Activated naive CD8-positive, alpha-beta T cell treated with anti-CD3 and anti-CD28 coated beads, Interleukin-2, amount 10 ng/mL, durations not matched to agents 7 days and 5 days (primary cell): ENCODE measurements around the gene WSB1. TPM values are rescaled to one million over a fixed set of nuclear protein-coding genes. Genes with fewer than 3 reads are reported as not detected.
"Not testable (repeated sequence)": the region's sequence is repeated elsewhere in the genome, so short reads cannot be mapped to it uniquely, and the experiment has no call there.

ENCODE experiments used
- ATAC-seq: fragments of 150-1000 bp; cut with Tn5 transposase; one replicate; pipeline ENCODE4 v1.10.0; 2021; ENCODE audit warnings: low read depth, moderate library complexity
- POLR2A ChIA-PET: fragments of 350-600 bp; sonication (Branson Sonifier 250); formaldehyde crosslinking; loops from one replicate; lab custom pipeline; 2021; ENCODE audit warnings: antibody characterized with exemption; lab: Charles Lee
- DNase-seq: peaks from one replicate; pipeline ENCODE4 v3.0.0; 2021
- H3K27ac Mint-ChIP-seq: one replicate; pipeline ENCODE4 v1.8.0; 2022; ENCODE audit warnings: mild to moderate bottlenecking, mixed read lengths
- H3K27me3 Mint-ChIP-seq: one replicate; pipeline ENCODE4 v1.8.0; 2022; ENCODE audit warnings: mild to moderate bottlenecking, moderate library complexity, mixed read lengths
- H3K36me3 Mint-ChIP-seq: one replicate; pipeline ENCODE4 v1.8.0; 2021; ENCODE audit warnings: mild to moderate bottlenecking, mixed read lengths
- H3K4me1 Mint-ChIP-seq: one replicate; pipeline ENCODE4 v1.8.0; 2021; ENCODE audit warnings: mixed read lengths
- H3K4me3 Mint-ChIP-seq: one replicate; pipeline ENCODE4 v1.8.0; 2022; ENCODE audit warnings: mild to moderate bottlenecking, moderate library complexity, mixed read lengths
- H3K9me3 Mint-ChIP-seq: one replicate; pipeline ENCODE4 v1.8.0; 2021; ENCODE audit warnings: mixed read lengths
- total RNA-seq, 2 experiments: library from RNA; stranded (reverse); gene quantifications; one replicate each; pipeline ENCODE4 v1.2.3, GENCODE V29; 2021

WSB1 gene, protein sequence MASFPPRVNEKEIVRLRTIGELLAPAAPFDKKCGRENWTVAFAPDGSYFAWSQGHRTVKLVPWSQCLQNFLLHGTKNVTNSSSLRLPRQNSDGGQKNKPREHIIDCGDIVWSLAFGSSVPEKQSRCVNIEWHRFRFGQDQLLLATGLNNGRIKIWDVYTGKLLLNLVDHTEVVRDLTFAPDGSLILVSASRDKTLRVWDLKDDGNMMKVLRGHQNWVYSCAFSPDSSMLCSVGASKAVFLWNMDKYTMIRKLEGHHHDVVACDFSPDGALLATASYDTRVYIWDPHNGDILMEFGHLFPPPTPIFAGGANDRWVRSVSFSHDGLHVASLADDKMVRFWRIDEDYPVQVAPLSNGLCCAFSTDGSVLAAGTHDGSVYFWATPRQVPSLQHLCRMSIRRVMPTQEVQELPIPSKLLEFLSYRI
- total RNA-seq, result 100 to 1,000 TPM; 171 to 175 TPM

GRCh38 chr17:27293898-27294688, at the start of gene WSB1:
Gene WSB1 (plus strand): TSS chr17:27294114. CDS start chr17:27294396, 282 bp downstream.
- H3K9me3 Mint-ChIP-seq, result no peaks in the 10 kb centered on the region
- peak within 1 kb of the TSS; percentile 97 for H3K4me3 Mint-ChIP-seq
- H3K4me1 Mint-ChIP-seq, result peaks cover 24% of the 10 kb centered on the region
- POLR2A ChIA-PET, result interaction anchor here (0.6 to 3.2 kb wide), 26 partner anchors 9 to 1433 kb away, joined by 3 to 17 read pairs (median 3); partner anchors contain the start of gene KSR1
- peak within 1 kb of the TSS; percentile 98 for H3K27ac Mint-ChIP-seq
- peaks cover 8% of the 10 kb centered on the region for H3K36me3 Mint-ChIP-seq
- DNase-seq (peak; percentile 96), ATAC-seq (peak; percentile 80)
- no peaks in the 10 kb centered on the region for H3K27me3 Mint-ChIP-seq

GRCh38 chr17:27244491-27245223, 49.3 kb upstream of the WSB1 start:
- POLR2A ChIA-PET, result interaction anchor here (0.6 kb wide), 1 partner anchor 24 kb away, joined by 3 read pairs; no protein-coding TSS in a partner anchor
- H3K4me3 Mint-ChIP-seq, result no peak overlapping the region
- H3K36me3 Mint-ChIP-seq, result no peaks in the 10 kb centered on the region
- H3K27ac Mint-ChIP-seq, result no peak overlapping the region
- DNase-seq, result no peak
- no peak for ATAC-seq
- peaks cover 14% of the 10 kb centered on the region for H3K27me3 Mint-ChIP-seq
- peaks cover 15% of the 10 kb centered on the region for H3K4me1 Mint-ChIP-seq
- H3K9me3 Mint-ChIP-seq, result no peaks in the 10 kb centered on the region

GRCh38 chr17:27245230-27245696, 48.7 kb upstream of the WSB1 start:
- H3K27me3 Mint-ChIP-seq, result peaks cover 14% of the 10 kb centered on the region
- peak; percentile 93 for ATAC-seq
- POLR2A ChIA-PET, result interaction anchor here (0.7 kb wide), 1 partner anchor 88 kb away, joined by 3 read pairs; no protein-coding TSS in a partner anchor
- no peak overlapping the region for H3K4me3 Mint-ChIP-seq
- H3K27ac Mint-ChIP-seq, result no peak overlapping the region
- no peaks in the 10 kb centered on the region for H3K36me3 Mint-ChIP-seq
- H3K4me1 Mint-ChIP-seq, result peaks cover 13% of the 10 kb centered on the region
- peak; percentile 52 for DNase-seq
- no peaks in the 10 kb centered on the region for H3K9me3 Mint-ChIP-seq

DNA sequence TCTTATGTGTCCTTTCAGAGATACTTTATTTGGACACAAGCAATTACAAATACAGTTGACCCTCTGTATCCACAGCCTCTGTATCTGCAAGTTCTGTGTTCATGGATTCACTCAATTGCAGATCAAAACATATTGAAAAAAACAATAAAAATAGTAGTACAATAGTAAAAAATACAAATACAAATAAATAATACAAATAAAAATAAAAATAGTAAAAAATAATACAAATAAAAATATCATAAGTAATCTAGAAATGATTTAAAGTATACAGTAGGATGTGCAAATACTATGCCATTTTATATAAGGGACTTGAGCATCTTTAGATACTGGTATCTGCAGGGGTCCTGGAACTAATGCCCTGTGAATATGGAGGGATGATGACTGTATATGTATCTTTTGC, 47.4 kb upstream of the WSB1 start:
- ATAC-seq, result no peak
- peaks cover 23% of the 10 kb centered on the region for H3K27me3 Mint-ChIP-seq

GRCh38 chr17:27247071-27247957, 46.6 kb upstream of the WSB1 start:
- H3K4me3 Mint-ChIP-seq, result no peak overlapping the region
- no peak for ATAC-seq
- POLR2A ChIA-PET, result no interaction called here
- H3K27ac Mint-ChIP-seq, result no peak overlapping the region
- H3K27me3 Mint-ChIP-seq, result peaks cover 30% of the 10 kb centered on the region
- H3K4me1 Mint-ChIP-seq, result peaks cover 11% of the 10 kb centered on the region
- DNase-seq, result no peak
- H3K36me3 Mint-ChIP-seq, result no peaks in the 10 kb centered on the region
- no peaks in the 10 kb centered on the region for H3K9me3 Mint-ChIP-seq

More for the DNA sequence above, 47.4 kb upstream of the WSB1 start:
- Mint-ChIP-seq H3K36me3 (no peaks in the 10 kb centered on the region), H3K4me3 (no peak overlapping the region), H3K27ac (no peak overlapping the region), H3K4me1 (peaks cover 13% of the 10 kb centered on the region), H3K9me3 (no peaks in the 10 kb centered on the region)
- no peak for DNase-seq
- POLR2A ChIA-PET, result no interaction called here

- POLR2A ChIA-PET, result no interaction called here
- Mint-ChIP-seq H3K27ac (no peak overlapping the region), H3K4me1 (peaks cover 10% of the 10 kb centered on the region), H3K36me3 (no peaks in the 10 kb centered on the region), H3K9me3 (no peaks in the 10 kb centered on the region), H3K27me3 (peaks cover 28% of the 10 kb centered on the region), H3K4me3 (no peak overlapping the region)
- ATAC-seq (no peak), DNase-seq (no peak)
Measured at GRCh38 chr17:27247958-27248342, 46.0 kb upstream of the WSB1 start.

DNA sequence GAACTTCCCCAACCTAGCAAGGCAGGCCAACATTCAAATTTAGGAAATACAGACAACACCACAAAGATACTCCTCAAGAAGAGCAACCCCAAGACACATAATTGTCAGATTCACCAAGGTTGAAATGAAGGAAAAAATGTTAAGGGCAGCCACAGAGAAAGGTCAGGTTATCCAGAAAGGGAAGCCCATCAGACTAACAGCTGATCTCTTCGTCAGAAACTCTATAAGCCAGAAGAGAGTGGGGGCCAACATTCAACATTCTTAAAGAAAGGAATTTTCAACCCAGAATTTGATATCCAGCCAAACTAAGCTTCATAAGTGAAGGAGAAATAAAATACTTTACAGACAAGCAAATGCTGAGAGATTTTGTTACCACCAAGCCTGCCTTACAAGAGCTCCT, 43.1 kb upstream of the WSB1 start:
- H3K27ac Mint-ChIP-seq, H3K4me1 Mint-ChIP-seq, H3K4me3 Mint-ChIP-seq, H3K9me3 Mint-ChIP-seq, ATAC-seq, H3K36me3 Mint-ChIP-seq, DNase-seq, POLR2A ChIA-PET: not testable (repeated sequence)
- H3K27me3 Mint-ChIP-seq, result peaks cover 26% of the 10 kb centered on the region

DNA sequence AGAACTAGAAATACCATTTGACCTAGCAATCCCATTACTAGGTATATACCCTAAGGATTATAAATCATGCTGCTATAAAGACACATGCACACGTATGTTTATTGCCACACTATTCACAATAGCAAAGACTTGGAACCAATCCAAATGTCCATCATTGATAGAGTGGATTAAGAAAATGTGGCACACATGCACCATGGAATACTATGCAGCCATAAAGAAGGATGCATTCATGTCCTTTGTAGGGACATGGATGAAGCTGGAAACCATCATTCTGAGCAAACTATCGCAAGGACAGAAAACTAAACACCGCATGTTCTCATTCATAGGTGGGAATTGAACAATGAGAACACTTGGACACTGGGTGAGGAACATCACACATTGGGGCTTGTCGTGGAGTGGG, 39.1 kb upstream of the WSB1 start:
- H3K9me3 Mint-ChIP-seq, H3K27ac Mint-ChIP-seq, ATAC-seq, H3K36me3 Mint-ChIP-seq, H3K4me1 Mint-ChIP-seq, DNase-seq, POLR2A ChIA-PET, H3K4me3 Mint-ChIP-seq: not testable (repeated sequence)
- peaks cover 25% of the 10 kb centered on the region for H3K27me3 Mint-ChIP-seq

DNA sequence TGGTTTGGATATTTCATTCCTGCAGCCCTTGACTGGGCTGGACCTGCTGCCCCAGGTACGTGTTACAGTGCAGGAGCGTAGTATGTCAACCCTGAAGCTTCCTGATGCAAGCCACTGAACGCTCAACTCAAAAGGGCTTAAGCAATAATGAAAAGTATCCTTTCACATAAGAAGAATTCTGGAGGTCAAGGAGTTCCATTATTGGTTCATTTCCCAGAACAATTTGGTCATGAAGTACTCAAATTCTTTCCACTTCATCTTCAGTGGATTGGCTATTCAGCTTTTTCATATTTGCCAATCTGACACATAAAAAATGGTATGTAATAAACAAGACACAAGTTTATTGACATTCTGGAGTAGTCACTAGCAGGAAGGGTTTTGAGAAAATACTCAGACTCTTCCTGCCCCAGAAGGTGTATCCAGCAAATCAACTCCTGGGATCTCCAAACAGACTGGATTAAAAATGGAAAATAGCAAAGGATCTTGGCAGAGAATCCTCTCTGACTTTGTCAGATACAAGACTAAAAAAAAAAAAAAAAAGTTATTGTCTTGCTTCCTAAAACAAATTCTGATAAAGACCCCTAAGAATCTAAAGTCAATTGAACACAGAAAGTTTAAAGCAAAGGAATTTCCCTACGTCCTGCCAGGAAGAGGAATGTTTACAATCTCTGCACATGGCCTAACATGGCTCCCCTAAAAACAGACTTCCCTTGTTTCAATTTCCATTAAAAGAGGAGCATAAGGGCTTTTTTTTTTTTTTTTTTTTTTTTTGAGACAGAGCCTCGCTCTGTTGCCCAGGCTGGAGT, 37.5 kb upstream of the WSB1 start:
- no peak for DNase-seq
- Mint-ChIP-seq H3K36me3 (no peaks in the 10 kb centered on the region), H3K4me1 (no peaks in the 10 kb centered on the region)

DNA sequence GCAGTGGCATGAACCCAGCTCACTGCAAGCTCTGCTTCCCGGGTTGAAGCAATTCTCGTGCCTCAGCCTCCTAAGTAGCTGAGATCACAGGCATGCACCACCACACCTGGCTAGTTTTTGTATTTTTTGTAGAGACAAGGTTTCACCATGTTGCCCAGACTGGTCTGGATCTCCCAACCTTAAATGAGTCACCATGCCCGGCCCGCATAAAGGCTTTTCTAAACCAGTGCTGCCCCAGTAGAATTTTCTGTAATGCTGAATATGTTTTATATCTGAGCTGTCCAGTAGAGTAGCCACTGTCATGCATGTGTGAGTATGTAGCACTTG, 36.9 kb upstream of the WSB1 start:
- Mint-ChIP-seq H3K27me3 (peaks cover 14% of the 10 kb centered on the region), H3K27ac (no peak overlapping the region), H3K9me3 (no peaks in the 10 kb centered on the region), H3K36me3 (no peaks in the 10 kb centered on the region), H3K4me1 (no peaks in the 10 kb centered on the region), H3K4me3 (no peak overlapping the region)
- POLR2A ChIA-PET, result no interaction called here
- ATAC-seq (no peak), DNase-seq (no peak)

More for the DNA sequence above, 37.5 kb upstream of the WSB1 start:
- POLR2A ChIA-PET, result no interaction called here
- ATAC-seq, result no peak
- Mint-ChIP-seq H3K4me3 (no peak overlapping the region), H3K27me3 (peaks cover 19% of the 10 kb centered on the region), H3K27ac (no peak overlapping the region), H3K9me3 (no peaks in the 10 kb centered on the region)

DNA sequence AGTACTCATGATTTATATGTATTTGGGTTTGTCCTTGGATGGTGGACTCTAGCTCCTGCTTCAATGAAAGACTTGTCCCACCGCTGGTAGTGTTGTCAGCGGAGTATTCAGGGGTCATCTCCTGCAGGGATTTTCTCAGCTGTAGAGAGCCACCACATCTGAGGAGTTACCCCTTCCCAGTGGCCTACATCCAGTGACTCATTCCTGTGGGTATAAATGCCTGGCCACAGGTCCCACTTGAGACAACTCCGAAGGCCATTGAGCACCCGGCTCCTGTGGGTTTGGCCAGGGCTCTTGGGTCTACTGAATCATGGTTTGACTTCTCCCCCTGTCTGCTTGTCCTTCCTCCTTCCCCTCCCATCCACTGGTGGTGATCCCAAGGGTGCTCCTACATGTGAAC, 34.6 kb upstream of the WSB1 start:
- H3K9me3 Mint-ChIP-seq, result no peaks in the 10 kb centered on the region
- no peaks in the 10 kb centered on the region for H3K4me1 Mint-ChIP-seq
- no peaks in the 10 kb centered on the region for H3K36me3 Mint-ChIP-seq
- no peak overlapping the region for H3K4me3 Mint-ChIP-seq
- DNase-seq (no peak), ATAC-seq (no peak)
- peaks cover 9% of the 10 kb centered on the region for H3K27me3 Mint-ChIP-seq
- POLR2A ChIA-PET, result no interaction called here
- H3K27ac Mint-ChIP-seq, result no peak overlapping the region

DNA sequence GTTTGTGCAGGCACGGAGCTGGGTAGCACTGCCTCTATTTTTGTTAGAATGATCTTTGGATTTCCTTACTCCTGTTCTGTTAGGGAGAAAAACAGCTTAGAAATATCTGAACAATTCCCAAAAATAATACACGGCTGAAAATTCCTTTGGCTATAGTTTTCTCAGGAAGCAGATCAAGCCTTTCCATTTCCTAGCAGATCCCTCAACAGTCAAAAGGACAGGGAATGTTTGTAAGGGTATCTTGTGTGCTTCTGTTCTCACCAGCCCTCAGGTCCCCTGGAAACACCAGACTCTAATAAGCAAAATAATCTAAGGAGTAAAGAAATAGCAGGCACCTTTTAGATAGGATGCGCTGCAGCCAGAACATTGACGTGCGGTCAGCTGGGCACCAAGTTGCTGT, 30.5 kb upstream of the WSB1 start:
- POLR2A ChIA-PET, result no interaction called here
- Mint-ChIP-seq H3K4me3 (no peak overlapping the region), H3K27me3 (peaks cover 15% of the 10 kb centered on the region), H3K9me3 (no peaks in the 10 kb centered on the region), H3K27ac (no peak overlapping the region), H3K36me3 (no peaks in the 10 kb centered on the region), H3K4me1 (no peaks in the 10 kb centered on the region)
- DNase-seq (no peak), ATAC-seq (no peak)
